Mammary microvascular endothelial cell (primary cell): ENCODE results near the gene ACTR6. TPM values are rescaled to one million over a fixed set of nuclear protein-coding genes. Genes with fewer than 3 reads are reported as not detected.

Experiments
- total RNA-seq: library from RNA; depleted of rRNA; stranded (reverse); fragments of >200 nt; gene quantifications from 2 replicates; pipeline ENCODE4 v1.2.3, GENCODE V29; 2015

The ACTR6 gene
- total RNA-seq, result 11.0 and 13.5 TPM in 2 replicates

GRCh38 chr12:100200463-100201181 is at the start of gene ACTR6:
Gene ACTR6, plus strand, starts transcription at chr12:100200815. Its CDS starts 37 bp downstream, at chr12:100200852.

GRCh38 chr12:100266835-100267602 is 66.4 kb downstream of the ACTR6 start, which contains the start of the genes DEPDC4 and SCYL2:
Gene DEPDC4, minus strand, starts transcription at chr12:100267079. Its CDS starts 3 bp downstream, at chr12:100267076.
Gene SCYL2, plus strand, starts transcription at chr12:100267177. Its CDS starts 15,794 bp downstream, at chr12:100282971.

Other genes starting within 250 kb of the ACTR6 start
- gene ANKS1B, start 215.9 kb upstream of the ACTR6 start, total RNA-seq, result 0.13 TPM in 1 of 2 replicates, not detected in the other
- 11.6 and 12.0 TPM in 2 replicates for gene BLTP3B, start 57.9 kb upstream of the ACTR6 start, total RNA-seq
- gene DEPDC4, start 66.3 kb downstream of the ACTR6 start, total RNA-seq, result 0.39 TPM in 1 of 2 replicates, not detected in the other
- 32.1 and 34.4 TPM in 2 replicates for gene SCYL2, start 66.4 kb downstream of the ACTR6 start, total RNA-seq
- not detected in 2 replicates for gene SLC17A8, start 156.3 kb downstream of the ACTR6 start, total RNA-seq